Mesothelial cell of epicardium (in vitro differentiated cells): ENCODE measurements around the gene PCDHGA3. TPM values are rescaled to one million over a fixed set of nuclear protein-coding genes. Genes with fewer than 3 reads are reported as not detected.
"Not testable (repeated sequence)": the region's sequence is repeated elsewhere in the genome, so short reads cannot be mapped to it uniquely, and the experiment has no call there.

Source experiments
- DNase-seq, 2 experiments: peaks; one replicate each; pipeline ENCODE4 v3.0.0; 2021; ENCODE audit warnings: low spot score in 2 of 2; ENCODE audit not compliant: unreplicated experiment in 2 of 2
- H3K27ac Mint-ChIP-seq: 2 replicates; pipeline ENCODE4 v1.8.0; 2021; ENCODE audit warnings: mixed read lengths
- H3K27me3 Mint-ChIP-seq: 2 replicates; pipeline ENCODE4 v1.8.0; 2021; ENCODE audit warnings: low read depth, mixed read lengths
- H3K36me3 Mint-ChIP-seq: 2 replicates; pipeline ENCODE4 v1.8.0; 2021; ENCODE audit warnings: mixed read lengths
- H3K4me1 Mint-ChIP-seq: 2 replicates; pipeline ENCODE4 v1.8.0; 2021; ENCODE audit warnings: mixed read lengths
- H3K4me3 Mint-ChIP-seq: 2 replicates; pipeline ENCODE4 v1.8.0; 2021; ENCODE audit warnings: mild to moderate bottlenecking, moderate library complexity, mixed read lengths
- H3K9me3 Mint-ChIP-seq: 2 replicates; pipeline ENCODE4 v1.8.0; 2021; ENCODE audit warnings: mixed read lengths
- CTCF ChIP-seq: fragments of 200-600 bp; sonication (generic); IDR thresholded peaks from one replicate; pipeline ENCODE4 v1.5.0; 2021; ENCODE audit warnings: antibody characterized with exemption; ENCODE audit not compliant: unreplicated experiment
- total RNA-seq: library from RNA; stranded (reverse); gene quantifications from 3 replicates; pipeline ENCODE4 v1.2.1, GENCODE V29; 2021

PCDHGA3 gene
- total RNA-seq, 1 donor from 2014 or later, result 0.13 TPM

- Mint-ChIP-seq H3K4me1 (no peaks in the 10 kb centered on the region), H3K36me3 (peaks cover 10% of the 10 kb centered on the region), H3K27me3 (no peaks in the 10 kb centered on the region), H3K4me3 (no peak overlapping the region), H3K27ac (no peak overlapping the region), H3K9me3 (peaks cover 69% of the 10 kb centered on the region)
- no peak for TF ChIP-seq CTCF
- DNase-seq, result no peak
These were observed 39.7 kb downstream of the PCDHGA3 start for GRCh38 chr5:141383345-141383744.

GRCh38 chr5:141384471-141385267, 41.0 kb downstream of the PCDHGA3 start:
- peaks cover 65% of the 10 kb centered on the region for H3K9me3 Mint-ChIP-seq
- H3K4me3 Mint-ChIP-seq, result no peak overlapping the region
- DNase-seq, result no peak
- H3K27ac Mint-ChIP-seq, result no peak overlapping the region
- H3K27me3 Mint-ChIP-seq, result no peaks in the 10 kb centered on the region
- no peaks in the 10 kb centered on the region for H3K4me1 Mint-ChIP-seq
- no peak for TF ChIP-seq CTCF
- H3K36me3 Mint-ChIP-seq, result peaks cover 17% of the 10 kb centered on the region

- Mint-ChIP-seq H3K9me3 (peaks cover 65% of the 10 kb centered on the region), H3K27ac (peak within 1 kb of the TSS; percentile 64), H3K4me3 (peak within 1 kb of the TSS; percentile 70), H3K36me3 (peaks cover 36% of the 10 kb centered on the region)
- not testable (repeated sequence) for H3K27me3 Mint-ChIP-seq, DNase-seq, H3K4me1 Mint-ChIP-seq
- TF ChIP-seq CTCF, result peak; percentile 19
These were observed 44.1 kb downstream of the PCDHGA3 start, which contains the start of gene PCDHGB4 for GRCh38 chr5:141387557-141388311. Gene PCDHGB4, plus strand, starts transcription at chr5:141387698. Its CDS starts 187 bp downstream, at chr5:141387885.

GRCh38 chr5:141388661-141389060, 45.0 kb downstream of the PCDHGA3 start:
- Mint-ChIP-seq H3K4me3 (no peak overlapping the region), H3K9me3 (peaks cover 63% of the 10 kb centered on the region), H3K27me3 (no peaks in the 10 kb centered on the region), H3K4me1 (no peaks in the 10 kb centered on the region), H3K36me3 (peaks cover 39% of the 10 kb centered on the region), H3K27ac (no peak overlapping the region)
- no peak for DNase-seq
- TF ChIP-seq CTCF, result no peak

GRCh38 chr5:141389153-141390042, 45.8 kb downstream of the PCDHGA3 start:
- TF ChIP-seq CTCF, result no peak
- H3K27ac Mint-ChIP-seq, result no peak overlapping the region
- H3K4me3 Mint-ChIP-seq, result peak overlapping the region; percentile 15
- H3K36me3 Mint-ChIP-seq, result peaks cover 40% of the 10 kb centered on the region
- DNase-seq, result no peak
- H3K4me1 Mint-ChIP-seq, result no peaks in the 10 kb centered on the region
- H3K9me3 Mint-ChIP-seq, result peaks cover 64% of the 10 kb centered on the region
- no peaks in the 10 kb centered on the region for H3K27me3 Mint-ChIP-seq
